ENCODE results near the gene ZNF599. TPM values are rescaled to one million over a fixed set of nuclear protein-coding genes. Genes with fewer than 3 reads are reported as not detected.

The ZNF599 gene
- total and polyA plus RNA-seq, 10 donors = 3.3 to 10.5 (median 6.0) TPM

DNA sequence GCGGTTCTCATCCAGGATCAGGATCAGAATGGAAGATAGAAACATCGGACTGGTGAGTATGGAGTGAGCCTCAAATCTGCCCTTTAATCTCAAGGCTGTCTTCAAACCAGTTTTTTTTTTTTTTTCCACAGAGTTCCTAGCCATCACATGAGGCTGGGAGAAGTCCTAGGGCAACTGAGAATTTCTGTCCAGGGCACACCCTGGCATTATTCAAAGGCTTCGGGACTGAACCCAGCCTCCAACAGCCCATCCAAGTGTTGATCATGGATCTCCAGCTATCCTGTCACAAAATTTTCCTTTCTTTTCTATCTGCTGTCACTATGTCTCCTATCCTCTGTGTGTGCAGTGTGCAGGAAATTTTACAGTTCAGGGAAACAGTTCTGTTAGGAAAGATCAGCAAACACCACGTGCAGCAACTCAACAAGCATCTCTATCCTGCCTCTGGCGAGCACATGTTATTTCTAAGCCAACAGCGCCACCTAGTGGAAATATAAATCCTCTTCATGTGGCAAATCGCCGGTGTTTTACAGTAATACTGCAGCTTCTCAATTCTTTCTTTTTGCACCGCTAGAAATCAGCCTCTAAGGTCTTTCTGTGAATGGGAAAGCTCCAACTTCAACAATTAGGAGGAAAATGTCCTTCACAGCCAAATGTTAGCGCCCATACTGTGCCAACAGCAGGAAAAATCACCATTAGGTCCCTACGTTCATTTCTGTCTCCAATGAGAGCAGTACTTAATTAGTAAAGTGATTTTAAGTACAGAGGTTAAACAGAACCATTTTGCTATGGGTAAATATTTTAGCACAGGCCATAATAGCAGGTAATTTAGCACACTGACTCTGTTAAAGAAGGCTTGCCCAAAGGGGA, 60.4 kb downstream of the ZNF599 start:
- 36 to 39% (median 38%) methylated on average over 11 of the region's 11 CpGs for WGBS, 5 donors
- no peak for DNase-seq
- intact Hi-C loops (cut with DNase I; ENCODE audit: low total_unique reads) = loop anchor here (5.0 kb wide), 1 partner anchor 70 kb away; no protein-coding TSS in a partner anchor
- Histone ChIP-seq H3K27ac (no peak overlapping the region), H3K27me3 (replicated peaks in 1 of 7) (peaks cover 0 to 29% (median 0%) of the 10 kb centered on the region in 7 donors), H3K36me3 (no peaks in the 10 kb centered on the region), H3K4me1 (peaks cover 0 to 5% (median 0%) of the 10 kb centered on the region in 6 donors), H3K4me3 (no peak overlapping the region), H3K9me3 (peaks cover 0 to 36% (median 24%) of the 10 kb centered on the region in 8 donors)
- TF ChIP-seq, protein P1, sequence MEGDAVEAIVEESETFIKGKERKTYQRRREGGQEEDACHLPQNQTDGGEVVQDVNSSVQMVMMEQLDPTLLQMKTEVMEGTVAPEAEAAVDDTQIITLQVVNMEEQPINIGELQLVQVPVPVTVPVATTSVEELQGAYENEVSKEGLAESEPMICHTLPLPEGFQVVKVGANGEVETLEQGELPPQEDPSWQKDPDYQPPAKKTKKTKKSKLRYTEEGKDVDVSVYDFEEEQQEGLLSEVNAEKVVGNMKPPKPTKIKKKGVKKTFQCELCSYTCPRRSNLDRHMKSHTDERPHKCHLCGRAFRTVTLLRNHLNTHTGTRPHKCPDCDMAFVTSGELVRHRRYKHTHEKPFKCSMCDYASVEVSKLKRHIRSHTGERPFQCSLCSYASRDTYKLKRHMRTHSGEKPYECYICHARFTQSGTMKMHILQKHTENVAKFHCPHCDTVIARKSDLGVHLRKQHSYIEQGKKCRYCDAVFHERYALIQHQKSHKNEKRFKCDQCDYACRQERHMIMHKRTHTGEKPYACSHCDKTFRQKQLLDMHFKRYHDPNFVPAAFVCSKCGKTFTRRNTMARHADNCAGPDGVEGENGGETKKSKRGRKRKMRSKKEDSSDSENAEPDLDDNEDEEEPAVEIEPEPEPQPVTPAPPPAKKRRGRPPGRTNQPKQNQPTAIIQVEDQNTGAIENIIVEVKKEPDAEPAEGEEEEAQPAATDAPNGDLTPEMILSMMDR (IDR thresholded peaks at IDR 0.05 in 8 of 11, conservative IDR thresholded peaks at IDR 0.05 in 3 of 11) = peak; percentile 64 to 88 (median 83)
- no peak for TF ChIP-seq POLR2AphosphoS5 (IDR thresholded peaks at IDR 0.05)
- no peak for TF ChIP-seq POLR2A (IDR thresholded peaks at IDR 0.05)

DNA sequence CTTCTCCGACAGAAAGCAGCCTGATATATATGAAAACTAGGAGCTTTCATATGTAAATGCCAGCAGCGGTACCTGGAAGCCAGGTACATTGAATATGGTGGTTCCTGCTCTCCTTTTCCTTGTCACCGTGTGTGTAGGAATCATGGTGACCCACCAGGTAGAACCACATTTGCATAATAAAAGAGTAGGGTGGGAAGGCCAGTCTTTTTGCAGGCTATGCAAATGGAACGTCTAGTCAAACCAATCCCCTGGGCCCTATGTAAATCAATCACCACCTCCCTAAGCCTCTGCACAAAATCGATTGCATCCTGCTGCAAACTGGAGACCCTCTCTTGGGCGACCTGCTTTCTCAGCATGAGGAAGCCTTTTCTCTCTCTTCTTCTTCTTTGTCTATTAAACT, 61.1 kb downstream of the ZNF599 start:
- Histone ChIP-seq H3K4me1 (peaks cover 0 to 5% (median 0%) of the 10 kb centered on the region in 6 donors), H3K4me3 (no peak overlapping the region), H3K9me3 (peaks cover 0 to 43% (median 30%) of the 10 kb centered on the region in 8 donors), H3K27me3 (replicated peaks in 1 of 7) (peaks cover 0 to 34% (median 0%) of the 10 kb centered on the region in 7 donors), H3K27ac (no peak overlapping the region), H3K36me3 (no peaks in the 10 kb centered on the region)
- TF ChIP-seq POLR2A (IDR thresholded peaks at IDR 0.05) = no peak
- TF ChIP-seq, protein P1 (IDR thresholded peaks at IDR 0.05 in 8 of 11, conservative IDR thresholded peaks at IDR 0.05 in 3 of 11) = no peak
- no peak for TF ChIP-seq POLR2AphosphoS5 (IDR thresholded peaks at IDR 0.05)
- 55 to 75% (median 70%) methylated on average over 6 of the region's 6 CpGs for WGBS, 5 donors
- intact Hi-C loops (cut with DNase I; ENCODE audit: low total_unique reads) = loop anchor here (5.0 kb wide), 1 partner anchor 70 kb away; no protein-coding TSS in a partner anchor
- DNase-seq = no peak

Other genes with a start within 250 kb of the ZNF599 start
- 1 to 10 TPM in 6 of 7 donors, under 1 TPM in 1; 0.50 to 1.9 (median 1.3) TPM for gene SCGB2B2, start 96.1 kb downstream of the ZNF599 start, total RNA-seq
- under 1 TPM in 2 of 3 donors, not detected in 1; 0.13 to 0.28 TPM for gene SCGB2B2, start 96.1 kb downstream of the ZNF599 start, polyA plus RNA-seq
- 10 to 100 TPM; 24.7 to 36.1 (median 33.0) TPM for gene ZNF302, start 95.5 kb downstream of the ZNF599 start, total RNA-seq
- gene ZNF302, start 95.5 kb downstream of the ZNF599 start, polyA plus RNA-seq = 10 to 100 TPM; 18.9 to 23.2 (median 22.5) TPM
- gene ZNF181, start 39.0 kb downstream of the ZNF599 start, total RNA-seq = 10 to 100 TPM in 6 of 7 donors, 1 to 10 TPM in 1; 7.9 to 36.5 (median 13.8) TPM
- 10 to 100 TPM in 1 of 3 donors, 1 to 10 TPM in 2; 6.8 to 13.4 (median 7.2) TPM for gene ZNF181, start 39.0 kb downstream of the ZNF599 start, polyA plus RNA-seq
- gene ZNF30, start 153.7 kb upstream of the ZNF599 start, total RNA-seq = 10 to 100 TPM in 1 of 7 donors, 1 to 10 TPM in 6; 2.7 to 23.5 (median 3.4) TPM
- gene ZNF30, start 153.7 kb upstream of the ZNF599 start, polyA plus RNA-seq = 1 to 10 TPM; 2.0 to 2.8 (median 2.2) TPM
- 10 to 100 TPM; 10.4 to 22.9 (median 16.6) TPM for gene ZNF792, start 191.0 kb upstream of the ZNF599 start, total RNA-seq
- gene ZNF792, start 191.0 kb upstream of the ZNF599 start, polyA plus RNA-seq = 1 to 10 TPM; 1.5 to 3.0 (median 1.6) TPM
- gene GRAMD1A, start 227.1 kb upstream of the ZNF599 start, total RNA-seq = 100 to 1,000 TPM in 5 of 7 donors, 10 to 100 TPM in 2; 80.3 to 177 (median 118) TPM
- 10 to 100 TPM; 30.0 to 63.2 (median 30.4) TPM for gene GRAMD1A, start 227.1 kb upstream of the ZNF599 start, polyA plus RNA-seq